ENCODE results near the gene CARNS1.
"Not testable (repeated sequence)": the region's sequence is repeated elsewhere in the genome, so short reads cannot be mapped to it uniquely, and the experiment has no call there.

The CARNS1 gene

GRCh38 chr11:67465189-67465510 is 49.7 kb downstream of the CARNS1 start:
- TF ChIP-seq CTCF (IDR thresholded peaks at IDR 0.05): no peak
- DNase-seq (ENCODE audit: low spot score): no peak
- peak overlapping the region; percentile 83 for H3K4me3 ChIP-seq
- peak overlapping the region; percentile 80 to 95 for H3K27ac ChIP-seq

GRCh38 chr11:67465530-67465929 is 50.1 kb downstream of the CARNS1 start:
- not testable (repeated sequence) for DNase-seq (ENCODE audit: low spot score)
- H3K27ac ChIP-seq: peak overlapping the region in 1 of 2 donors; percentile 95
- peak overlapping the region; percentile 83 for H3K4me3 ChIP-seq

GRCh38 chr11:67466367-67466766 is 50.9 kb downstream of the CARNS1 start:
- TF ChIP-seq CTCF (IDR thresholded peaks at IDR 0.05): no peak
- no peak overlapping the region for H3K27ac ChIP-seq
- H3K4me3 ChIP-seq: no peak overlapping the region
- DNase-seq (ENCODE audit: low spot score): no peak

GRCh38 chr11:67466962-67467771 is 51.7 kb downstream of the CARNS1 start:
- no peak for TF ChIP-seq CTCF (IDR thresholded peaks at IDR 0.05)
- no peak for DNase-seq (ENCODE audit: low spot score)
- Histone ChIP-seq H3K4me3 (no peak overlapping the region), H3K27ac (peak overlapping the region in 1 of 2 donors; percentile 91)

- no peak for DNase-seq (ENCODE audit: low spot score)
- H3K27ac ChIP-seq: peak overlapping the region; percentile 77 to 91
Measured at GRCh38 chr11:67468056-67468455, 52.6 kb downstream of the CARNS1 start.

GRCh38 chr11:67468456-67468758 is 52.9 kb downstream of the CARNS1 start:
- no peak for DNase-seq (ENCODE audit: low spot score)
- H3K4me3 ChIP-seq: peak overlapping the region; percentile 93
- no peak for TF ChIP-seq CTCF (IDR thresholded peaks at IDR 0.05)
- H3K27ac ChIP-seq: peak overlapping the region; percentile 77 to 91

More at GRCh38 chr11:67468056-67468455, 52.6 kb downstream of the CARNS1 start:
- TF ChIP-seq CTCF (IDR thresholded peaks at IDR 0.05): no peak
- peak overlapping the region; percentile 93 for H3K4me3 ChIP-seq

GRCh38 chr11:67468759-67469507 is 53.5 kb downstream of the CARNS1 start, which contains the start of gene TMEM134:
TMEM134 (minus strand) TSS chr11:67469251; CDS start chr11:67469192, 59 bp downstream.
- TF ChIP-seq CTCF (IDR thresholded peaks at IDR 0.05): no peak
- Histone ChIP-seq H3K27ac (peak within 1 kb of the TSS; percentile 77 to 91), H3K4me3 (peak within 1 kb of the TSS; percentile 93)
- peak; percentile 96 for DNase-seq (ENCODE audit: low spot score)

All from coronary artery (tissue), 2 donors.